Measurements from ENCODE around the gene TRIM40.

TRIM40 gene

GRCh38 chr6:30130179-30130679, 5.7 kb upstream of the TRIM40 start:
- H4K20me1 ChIP-seq (ENCODE audit: insufficient read depth) = no peaks in the 10 kb centered on the region
- peak overlapping the region; percentile 52; the same call in 1 of the 2 replicates for H2AFZ ChIP-seq (ENCODE audit: low read depth)
- peak overlapping the region; percentile 43 for H3K4me2 ChIP-seq
- TF ChIP-seq CTCF (conservative IDR thresholded peaks at IDR 0.05; ENCODE audit: low read depth, low read length) = no peak
- no peaks in the 10 kb centered on the region for H3K27me3 ChIP-seq (ENCODE audit: insufficient read depth, low read depth)
- H3K4me3 ChIP-seq (IDR thresholded peaks at IDR 0.05; ENCODE audit: insufficient read depth, low read depth, low read length) = no peak overlapping the region
- H3K79me2 ChIP-seq (ENCODE audit: insufficient read depth, low read depth) = no peaks in the 10 kb centered on the region
- peak overlapping the region; percentile 20; the same call in 1 of the 2 replicates for H3K27ac ChIP-seq
- peaks cover 35% of the 10 kb centered on the region for H3K4me1 ChIP-seq (ENCODE audit: low read depth, poor library complexity, severe bottlenecking)
- no peak overlapping the region for H3K9ac ChIP-seq
- H3K36me3 ChIP-seq (ENCODE audit: insufficient read depth) = no peaks in the 10 kb centered on the region

- H3K79me2 ChIP-seq (ENCODE audit: insufficient read depth, low read depth) = no peaks in the 10 kb centered on the region
- no peaks in the 10 kb centered on the region for H3K36me3 ChIP-seq (ENCODE audit: insufficient read depth)
- H3K4me3 ChIP-seq (IDR thresholded peaks at IDR 0.05; ENCODE audit: insufficient read depth, low read depth, low read length) = no peak overlapping the region
- no peaks in the 10 kb centered on the region for H4K20me1 ChIP-seq (ENCODE audit: insufficient read depth)
- peak overlapping the region; percentile 20; the same call in 1 of the 2 replicates for H3K27ac ChIP-seq
- no peak overlapping the region for H3K9ac ChIP-seq
- peak overlapping the region; percentile 43 for H3K4me2 ChIP-seq
- H2AFZ ChIP-seq (ENCODE audit: low read depth) = peak overlapping the region; percentile 52
- H3K27me3 ChIP-seq (ENCODE audit: insufficient read depth, low read depth) = no peaks in the 10 kb centered on the region
- peak; percentile 98 for TF ChIP-seq CTCF (conservative IDR thresholded peaks at IDR 0.05; ENCODE audit: low read depth, low read length)
- H3K4me1 ChIP-seq (ENCODE audit: low read depth, poor library complexity, severe bottlenecking) = peaks cover 44% of the 10 kb centered on the region
Measured at GRCh38 chr6:30130887-30131862, 4.8 kb upstream of the TRIM40 start.

GRCh38 chr6:30131947-30132497, 3.9 kb upstream of the TRIM40 start:
- TF ChIP-seq CTCF (conservative IDR thresholded peaks at IDR 0.05; ENCODE audit: low read depth, low read length) = no peak
- H3K9ac ChIP-seq = no peak overlapping the region
- H3K27ac ChIP-seq = no peak overlapping the region
- H3K36me3 ChIP-seq (ENCODE audit: insufficient read depth) = no peaks in the 10 kb centered on the region
- H3K27me3 ChIP-seq (ENCODE audit: insufficient read depth, low read depth) = no peaks in the 10 kb centered on the region
- no peaks in the 10 kb centered on the region for H4K20me1 ChIP-seq (ENCODE audit: insufficient read depth)
- no peak overlapping the region for H2AFZ ChIP-seq (ENCODE audit: low read depth)
- peaks cover 52% of the 10 kb centered on the region for H3K4me1 ChIP-seq (ENCODE audit: low read depth, poor library complexity, severe bottlenecking)
- no peaks in the 10 kb centered on the region for H3K79me2 ChIP-seq (ENCODE audit: insufficient read depth, low read depth)
- H3K4me2 ChIP-seq = no peak overlapping the region
- H3K4me3 ChIP-seq (IDR thresholded peaks at IDR 0.05; ENCODE audit: insufficient read depth, low read depth, low read length) = no peak overlapping the region

- no peak for TF ChIP-seq CTCF (conservative IDR thresholded peaks at IDR 0.05; ENCODE audit: low read depth, low read length)
- no peaks in the 10 kb centered on the region for H3K36me3 ChIP-seq (ENCODE audit: insufficient read depth)
Measured at GRCh38 chr6:30135147-30135546, 793 bp upstream of the TRIM40 start.

More at GRCh38 chr6:30135147-30135546, 793 bp upstream of the TRIM40 start:
- no peak overlapping the region for H3K9ac ChIP-seq
- H3K27ac ChIP-seq = no peak overlapping the region
- H3K79me2 ChIP-seq (ENCODE audit: insufficient read depth, low read depth) = no peaks in the 10 kb centered on the region
- H4K20me1 ChIP-seq (ENCODE audit: insufficient read depth) = no peaks in the 10 kb centered on the region
- no peaks in the 10 kb centered on the region for H3K27me3 ChIP-seq (ENCODE audit: insufficient read depth, low read depth)
- no peak overlapping the region for H3K4me3 ChIP-seq (IDR thresholded peaks at IDR 0.05; ENCODE audit: insufficient read depth, low read depth, low read length)
- H3K4me2 ChIP-seq = peak overlapping the region; percentile 44; the same call in 1 of the 2 replicates
- no peak overlapping the region for H2AFZ ChIP-seq (ENCODE audit: low read depth)
- H3K4me1 ChIP-seq (ENCODE audit: low read depth, poor library complexity, severe bottlenecking) = peaks cover 42% of the 10 kb centered on the region
